CD4-positive, alpha-beta T cell treated with Interleukin-4 for 4 hours (primary cell): Measurements from ENCODE around the gene HNRNPH1.

Experiments used
- DNase-seq: peaks from one replicate; pipeline ENCODE4 v3.0.0-alpha.2; 2020

Gene HNRNPH1

DNA sequence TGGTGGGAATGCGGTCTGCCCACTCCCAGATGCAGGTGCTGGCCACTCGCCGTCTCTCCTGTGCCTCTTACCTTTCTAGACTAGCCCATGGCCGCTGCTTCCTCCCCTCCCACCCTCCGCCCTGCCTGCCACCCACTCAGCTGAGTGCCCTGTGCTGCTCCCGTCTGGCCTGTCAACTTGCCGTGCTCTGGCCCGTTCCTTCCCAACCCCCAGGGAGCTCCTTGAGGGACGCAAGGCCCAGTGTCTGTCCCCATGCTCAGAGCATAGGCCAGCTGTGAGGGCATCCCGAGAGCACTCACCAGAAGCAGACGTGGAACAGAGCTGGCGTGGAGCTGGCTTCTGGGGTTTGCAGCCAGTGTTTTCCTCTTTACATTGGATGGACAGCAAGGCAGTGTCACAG lies 20.2 kb downstream of the HNRNPH1 start:
- no peak for DNase-seq

GRCh38 chr5:179601871-179602625 lies 21.4 kb downstream of the HNRNPH1 start:
- DNase-seq: no peak

- no peak for DNase-seq
Measured at GRCh38 chr5:179599973-179600372, 23.5 kb downstream of the HNRNPH1 start.

DNA sequence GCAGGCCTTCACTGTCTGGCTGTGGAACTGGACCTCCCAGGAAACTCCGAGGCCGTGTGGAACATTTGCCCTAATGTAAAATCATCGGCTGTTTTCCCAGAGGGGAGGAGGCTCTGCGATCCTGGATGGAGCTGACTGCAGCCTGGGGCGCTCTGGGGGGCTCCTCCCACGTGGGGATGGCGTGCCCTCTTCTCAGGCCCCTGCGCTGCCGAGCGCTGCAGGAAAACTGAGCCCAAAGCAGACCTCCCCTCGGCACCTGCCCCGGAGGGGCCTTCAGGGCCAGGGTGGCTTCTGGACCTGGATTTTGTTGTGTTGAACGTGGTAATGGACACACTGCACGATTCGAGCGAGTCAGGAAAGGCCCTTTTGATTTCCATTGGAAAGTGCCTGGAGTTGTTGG lies 23.9 kb downstream of the HNRNPH1 start:
- DNase-seq: no peak

GRCh38 chr5:179599100-179599499 lies 24.4 kb downstream of the HNRNPH1 start:
- no peak for DNase-seq

DNA sequence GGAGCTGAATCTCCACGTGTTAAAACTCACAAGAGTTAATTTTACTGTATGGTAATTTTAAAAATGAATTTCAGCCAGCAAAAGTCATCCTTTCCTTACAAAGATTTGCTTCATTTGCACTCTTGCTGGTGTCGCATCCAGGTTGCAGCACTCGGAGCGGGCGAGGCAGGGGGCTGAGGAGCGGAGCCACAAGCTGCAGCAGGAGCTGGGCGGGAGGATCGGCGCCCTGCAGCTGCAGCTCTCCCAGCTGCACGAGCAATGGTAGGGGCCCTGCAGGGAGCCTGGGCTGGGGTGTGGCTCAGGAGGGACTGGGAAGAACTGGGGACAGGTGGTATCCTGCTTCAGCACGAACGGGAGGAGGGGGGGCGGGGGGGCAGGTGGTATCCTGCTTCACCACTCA lies 27.1 kb downstream of the HNRNPH1 start:
- no peak for DNase-seq

DNA sequence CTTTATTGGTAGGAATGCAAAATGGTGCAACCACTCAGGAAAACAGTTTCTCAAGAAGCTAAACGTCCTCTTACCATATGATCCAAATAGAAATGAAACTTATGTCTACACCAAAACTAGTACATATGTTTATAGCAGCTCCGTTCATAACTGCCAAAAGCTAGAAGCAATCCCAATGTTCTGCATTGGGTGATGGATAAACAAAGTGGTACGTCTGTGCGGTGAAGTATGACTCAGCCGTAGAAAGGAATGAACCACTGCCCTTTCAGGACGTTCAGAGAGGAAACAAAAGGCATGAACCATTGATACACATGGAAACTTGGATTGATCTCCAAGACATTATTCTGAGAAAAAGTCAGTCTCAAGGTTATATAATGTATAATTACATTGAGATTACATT lies 27.6 kb downstream of the HNRNPH1 start:
- DNase-seq: no peak

GRCh38 chr5:179588166-179588565 lies 35.3 kb downstream of the HNRNPH1 start:
- no peak for DNase-seq

DNA sequence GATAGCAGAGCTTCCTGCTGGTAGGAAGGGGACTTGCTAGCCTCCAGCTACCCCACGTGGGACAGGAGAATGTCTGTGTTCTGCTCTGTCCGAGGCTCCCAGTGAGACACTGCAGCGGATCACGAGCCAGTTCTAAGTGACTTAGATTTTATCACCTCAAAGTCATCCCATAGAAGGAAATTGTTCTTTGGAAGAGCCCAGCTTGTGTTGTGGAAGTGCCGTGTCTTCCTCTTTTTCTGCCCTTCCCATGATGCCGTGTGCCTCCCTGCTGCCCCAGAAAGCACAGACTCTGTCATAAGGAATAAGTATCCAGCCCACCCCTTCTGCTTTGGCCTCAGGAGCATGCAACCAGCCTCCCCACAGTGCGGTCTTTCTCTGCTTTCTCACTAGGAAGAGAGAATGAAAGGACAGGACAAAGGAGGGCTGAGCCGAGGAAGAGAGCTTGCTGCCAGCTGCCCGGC lies 37.5 kb downstream of the HNRNPH1 start:
- DNase-seq: no peak

DNA sequence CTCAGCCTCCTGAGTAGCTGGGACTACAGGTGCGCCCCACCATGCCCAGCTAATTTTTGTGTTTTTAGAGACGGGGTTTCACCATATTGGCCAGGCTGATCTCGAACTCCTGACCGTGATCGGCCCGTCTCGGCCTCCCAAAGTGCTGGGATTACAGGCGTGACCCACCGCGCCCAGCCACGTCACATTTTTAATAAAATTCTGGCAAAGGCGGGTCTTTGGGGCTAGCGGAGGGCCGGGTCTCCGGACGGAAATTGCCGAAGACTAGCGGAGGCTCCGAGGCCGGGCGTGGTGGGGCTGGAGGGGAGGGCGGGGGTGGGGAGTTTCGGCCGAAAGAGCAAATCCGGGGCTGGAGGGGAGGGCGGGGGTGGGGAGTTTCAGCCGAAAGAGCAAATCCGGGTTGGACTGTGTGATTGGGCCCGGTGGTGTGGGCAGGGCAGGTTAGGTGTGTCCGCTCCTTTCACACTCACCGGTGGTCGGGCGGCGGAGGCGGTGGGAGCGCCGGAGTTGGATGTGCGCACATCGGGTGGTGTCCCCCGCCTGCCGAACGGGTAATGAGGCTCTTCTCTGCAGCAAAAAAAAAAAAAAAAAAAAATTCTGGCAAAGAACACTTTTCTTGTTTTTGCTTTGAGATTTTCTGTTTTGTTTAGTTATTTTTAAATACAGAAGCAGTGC lies 46.0 kb downstream of the HNRNPH1 start:
- DNase-seq: no peak

DNA sequence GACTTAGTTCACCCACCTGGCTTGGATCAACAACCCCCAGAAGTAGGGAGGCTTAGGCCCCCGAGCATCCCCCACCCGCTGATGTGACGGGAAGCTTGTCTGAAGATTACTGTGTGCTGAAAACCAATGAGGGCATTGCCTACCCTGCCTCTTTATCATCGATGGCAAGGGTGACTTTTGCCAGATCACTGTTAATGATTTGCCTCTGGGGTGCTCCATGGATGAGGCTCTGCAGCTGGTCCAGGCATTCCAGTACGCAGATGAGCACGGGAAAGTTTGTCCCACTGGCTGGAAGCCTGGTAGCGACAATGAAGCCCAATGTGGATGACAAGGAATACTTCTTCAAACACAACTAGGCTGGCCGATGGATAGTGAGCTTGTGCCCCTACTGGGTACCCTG lies 51.1 kb downstream of the HNRNPH1 start:
- DNase-seq: no peak

GRCh38 chr5:179568721-179569120 lies 54.8 kb downstream of the HNRNPH1 start:
- no peak for DNase-seq

- no peak for DNase-seq
Measured at GRCh38 chr5:179564526-179564925, 58.9 kb downstream of the HNRNPH1 start.
